NCI-H1694 treated with DMSO at 0.1 percent for 48 hours (cell line): ENCODE results near the gene PLA2G2D.

Experiments
- DNase-seq: peaks from one replicate; lab custom pipeline; 2025; lab: John Stamatoyannopoulos, UW

The PLA2G2D gene

GRCh38 chr1:20119347-20119746 lies at the start of gene PLA2G2D:
Gene PLA2G2D, minus strand, starts transcription at chr1:20119536. Its CDS starts 38 bp downstream, at chr1:20119498.
- no peak for DNase-seq

- no peak for DNase-seq
These were observed 49.5 kb upstream of the PLA2G2D start for GRCh38 chr1:20168564-20169491.

GRCh38 chr1:20167126-20167525 lies 47.8 kb upstream of the PLA2G2D start:
- DNase-seq, result no peak

DNA sequence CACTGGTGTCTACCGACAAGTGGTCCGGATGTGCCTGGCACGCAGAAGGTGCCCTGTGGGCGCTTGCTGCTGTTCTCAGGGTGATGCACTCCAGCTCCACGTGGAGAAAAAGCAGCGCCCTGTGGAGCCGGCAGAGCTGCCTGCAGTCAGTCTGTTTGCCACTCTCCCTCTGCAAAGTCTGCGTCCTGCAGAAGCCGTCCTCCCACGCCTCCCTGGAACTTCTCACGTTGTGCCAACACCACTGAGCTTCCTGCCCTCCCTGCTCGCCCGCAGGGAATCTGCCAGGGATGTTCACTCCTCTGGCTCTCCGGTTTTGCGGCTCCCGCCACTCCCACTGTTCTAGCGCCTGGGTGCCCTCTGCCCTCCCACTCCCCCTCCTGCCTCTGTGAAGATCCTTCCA lies 46.7 kb upstream of the PLA2G2D start:
- no peak for DNase-seq

DNA sequence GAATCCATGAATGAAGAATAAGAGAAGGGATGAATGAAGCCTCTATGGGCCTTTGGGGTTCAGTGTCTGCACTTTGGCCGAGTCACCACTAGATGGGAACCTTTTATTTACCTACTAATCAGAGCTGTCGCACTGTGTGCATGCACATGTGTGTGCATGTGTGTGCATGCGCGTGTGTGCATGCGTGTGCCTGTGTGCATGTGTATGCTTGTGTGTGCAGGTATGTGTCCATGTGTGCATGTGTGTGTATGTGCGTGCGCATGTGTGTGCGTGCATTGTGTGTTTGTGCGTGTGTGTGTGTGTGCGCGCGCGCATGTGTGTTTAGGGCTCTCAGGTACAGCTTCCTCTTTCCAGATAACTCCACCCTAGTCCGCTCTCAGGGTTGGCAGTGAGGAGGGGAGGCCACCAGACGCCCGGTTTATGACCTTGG lies 46.2 kb upstream of the PLA2G2D start:
- DNase-seq, result peak; percentile 2

- DNase-seq, result no peak
These were observed 45.4 kb upstream of the PLA2G2D start for GRCh38 chr1:20164694-20165202.

DNA sequence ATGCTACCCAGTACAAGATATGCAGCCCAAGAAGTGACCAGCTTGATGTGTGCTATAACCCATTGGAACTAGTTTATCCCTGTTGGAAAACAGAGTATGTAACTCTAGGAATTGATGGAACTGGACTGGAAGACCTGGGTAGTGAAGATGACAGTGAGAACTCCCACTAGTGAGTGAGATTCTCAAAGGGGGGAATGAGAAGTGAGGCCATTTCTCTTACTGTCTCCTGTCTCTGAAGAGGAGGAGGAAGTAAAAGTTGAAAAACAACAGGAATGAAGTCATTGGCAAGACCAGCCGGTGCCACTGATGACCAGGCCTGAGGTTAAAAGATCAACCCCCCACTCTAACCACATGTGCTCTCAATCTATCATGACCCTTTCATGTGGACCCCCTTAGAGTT lies 40.7 kb upstream of the PLA2G2D start:
- DNase-seq, result no peak

- DNase-seq, result no peak
These were observed 39.2 kb upstream of the PLA2G2D start for GRCh38 chr1:20158358-20159070.

DNA sequence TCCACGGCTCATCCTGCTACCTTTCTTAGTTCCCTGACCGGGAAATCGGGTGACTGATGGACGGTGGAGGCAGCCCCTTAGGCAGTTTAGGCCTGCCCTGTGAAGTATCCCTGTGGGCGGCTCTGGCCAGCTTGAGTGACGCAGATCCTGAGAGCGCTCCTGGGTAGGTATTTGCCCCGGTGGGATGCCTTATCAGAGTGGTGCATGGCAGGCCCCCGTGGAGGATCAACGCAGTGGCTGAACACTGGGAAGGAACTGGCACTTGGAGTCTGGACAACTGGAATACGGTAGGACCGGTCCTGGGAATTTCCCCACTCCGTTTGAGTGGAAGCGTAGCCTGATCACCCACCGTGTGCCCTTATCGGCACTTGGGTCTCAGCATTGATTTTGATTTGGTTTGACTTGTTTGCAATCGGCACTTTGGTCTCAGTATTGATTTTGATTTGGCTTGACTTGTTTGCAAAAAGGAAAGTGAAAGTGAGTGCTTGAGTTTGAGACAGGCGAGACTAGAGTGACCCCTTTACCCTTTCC lies 35.0 kb upstream of the PLA2G2D start:
- DNase-seq, result no peak

GRCh38 chr1:20153000-20153418 lies 33.7 kb upstream of the PLA2G2D start:
- DNase-seq, result no peak

GRCh38 chr1:20152599-20152930 lies 33.2 kb upstream of the PLA2G2D start:
- no peak for DNase-seq

GRCh38 chr1:20151906-20152598 lies 32.7 kb upstream of the PLA2G2D start:
- peak; percentile 35 for DNase-seq

- DNase-seq, result no peak
These were observed 31.6 kb upstream of the PLA2G2D start for GRCh38 chr1:20150969-20151368.

DNA sequence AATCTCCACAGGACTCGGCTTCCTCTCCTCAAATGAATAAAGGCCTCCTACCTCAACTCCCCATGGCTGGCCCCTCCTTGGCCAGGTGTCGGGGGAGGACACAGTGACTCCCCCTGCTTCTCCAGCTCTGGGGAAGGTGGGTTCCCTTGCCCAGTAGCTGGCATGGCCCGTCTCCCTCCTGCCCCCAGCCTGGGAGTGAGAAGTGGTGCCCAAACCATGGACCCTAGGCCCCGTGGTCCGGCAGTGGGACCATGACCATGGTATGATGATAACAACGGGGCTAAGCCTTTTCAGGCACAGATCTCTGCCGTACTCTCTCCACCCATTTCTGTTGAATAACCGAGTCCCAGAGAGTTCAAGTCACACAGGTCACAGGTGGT lies 31.0 kb upstream of the PLA2G2D start:
- DNase-seq, result no peak

DNA sequence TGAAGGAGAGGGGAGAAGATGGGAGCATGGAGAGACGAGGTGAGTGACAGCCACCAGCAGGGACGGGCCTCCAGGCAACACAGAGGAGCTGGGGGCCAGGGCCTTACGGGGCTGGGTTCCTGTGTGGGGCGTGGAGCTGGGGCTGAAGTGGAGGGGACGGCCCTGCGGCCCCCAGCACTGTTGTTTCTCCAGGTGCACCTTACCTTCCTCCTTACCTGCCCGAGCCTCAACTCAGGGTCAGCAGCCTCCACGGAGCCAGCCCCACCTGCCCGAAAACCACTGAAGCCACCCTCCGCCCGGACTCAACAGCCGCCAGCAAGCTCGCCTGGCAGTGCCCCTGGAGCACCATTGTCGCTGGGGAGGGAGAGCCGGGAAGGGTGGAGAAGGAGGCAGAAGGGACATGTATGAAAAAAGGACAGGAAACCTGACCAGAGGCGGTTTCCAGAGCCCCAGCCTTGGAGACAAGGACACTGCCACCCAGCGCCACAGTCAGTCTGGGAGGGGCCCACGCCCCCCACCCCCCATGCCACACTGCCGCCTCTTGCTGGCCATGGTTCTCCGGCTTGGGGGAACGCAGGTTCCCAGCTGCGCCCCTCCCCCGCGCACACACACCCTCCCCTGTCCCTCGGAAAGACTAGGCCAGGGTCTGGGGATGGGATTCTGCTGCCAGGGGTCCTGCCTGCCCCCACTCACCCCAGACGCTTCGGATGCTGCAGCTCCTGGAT lies 30.4 kb upstream of the PLA2G2D start:
- no peak for DNase-seq

- no peak for DNase-seq
These were observed 29.5 kb upstream of the PLA2G2D start for GRCh38 chr1:20148571-20149500.

DNA sequence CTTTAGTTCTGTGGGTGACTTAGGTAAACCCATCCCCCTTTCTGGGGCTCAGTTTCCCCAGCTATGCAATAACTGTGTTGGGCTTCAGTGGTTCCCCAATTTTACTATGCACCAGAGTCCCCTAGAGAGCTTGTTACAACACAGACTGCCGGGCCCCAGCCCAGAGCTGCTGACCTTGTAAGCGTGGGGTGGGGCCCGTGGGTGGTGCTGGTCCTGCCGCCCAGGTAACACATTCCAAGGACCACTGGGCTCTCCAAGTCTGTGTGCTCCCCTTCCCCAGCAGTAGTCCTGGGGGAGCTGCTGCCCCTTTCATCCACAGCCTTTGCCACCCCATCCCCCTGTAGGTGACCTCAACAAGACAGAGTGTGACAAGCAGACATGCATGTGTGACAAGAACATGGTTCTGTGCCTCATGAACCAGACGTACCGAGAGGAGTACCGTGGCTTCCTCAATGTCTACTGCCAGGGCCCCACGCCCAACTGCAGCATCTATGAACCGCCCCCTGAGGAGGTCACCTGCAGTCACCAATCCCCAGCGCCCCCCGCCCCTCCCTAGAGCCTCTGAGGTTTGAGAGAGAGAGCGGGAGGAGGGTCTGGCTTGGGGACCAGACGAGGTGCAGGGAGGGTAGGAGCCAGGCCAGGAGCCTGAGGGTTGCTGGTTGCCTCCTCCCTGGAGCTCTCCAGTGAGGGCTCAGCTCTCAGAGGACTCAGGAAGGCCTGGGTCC lies 28.7 kb upstream of the PLA2G2D start:
- no peak for DNase-seq

GRCh38 chr1:20143734-20144565 lies 24.6 kb upstream of the PLA2G2D start:
- DNase-seq, result no peak

DNA sequence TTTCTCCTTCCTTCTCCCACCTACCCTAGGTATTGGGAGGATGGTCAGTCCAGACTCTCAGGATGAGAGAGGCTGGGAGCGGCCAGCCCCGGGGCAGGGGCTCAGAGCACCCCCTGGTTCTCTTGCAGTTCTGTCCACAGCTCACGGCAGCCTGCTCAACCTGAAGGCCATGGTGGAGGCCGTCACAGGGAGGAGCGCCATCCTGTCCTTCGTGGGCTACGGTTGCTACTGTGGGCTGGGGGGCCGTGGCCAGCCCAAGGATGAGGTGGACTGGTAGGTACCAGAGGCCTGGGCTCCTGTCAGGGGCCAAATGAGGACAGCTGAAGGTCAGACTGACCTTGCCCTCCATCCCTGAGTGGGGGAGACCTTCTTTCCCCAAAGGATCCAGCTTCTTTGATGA lies 24.0 kb upstream of the PLA2G2D start:
- DNase-seq, result no peak
